ENCODE results near the gene KIF26B.

DNA sequence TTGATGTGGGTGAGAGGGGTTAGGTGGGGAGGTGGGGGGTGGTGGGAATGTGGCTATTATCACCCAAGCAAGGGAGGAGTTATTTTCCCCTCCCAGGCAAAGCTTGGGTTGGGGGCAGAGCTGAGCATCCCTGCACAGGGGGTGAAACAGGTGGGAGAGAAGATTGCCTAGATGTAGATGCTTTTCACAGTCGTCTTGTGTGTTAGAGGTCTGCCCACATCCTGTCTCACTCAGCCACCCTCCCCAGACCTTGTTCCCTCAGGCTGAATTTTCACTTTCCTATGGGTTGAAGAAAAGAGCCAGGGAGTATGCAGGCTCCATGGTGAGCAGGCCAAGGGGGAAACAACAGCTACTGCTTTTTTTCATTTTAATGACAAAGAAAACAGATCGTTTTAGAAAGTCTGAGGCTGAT, 223.5 kb downstream of the KIF26B start:
- TF ChIP-seq, protein P1, sequence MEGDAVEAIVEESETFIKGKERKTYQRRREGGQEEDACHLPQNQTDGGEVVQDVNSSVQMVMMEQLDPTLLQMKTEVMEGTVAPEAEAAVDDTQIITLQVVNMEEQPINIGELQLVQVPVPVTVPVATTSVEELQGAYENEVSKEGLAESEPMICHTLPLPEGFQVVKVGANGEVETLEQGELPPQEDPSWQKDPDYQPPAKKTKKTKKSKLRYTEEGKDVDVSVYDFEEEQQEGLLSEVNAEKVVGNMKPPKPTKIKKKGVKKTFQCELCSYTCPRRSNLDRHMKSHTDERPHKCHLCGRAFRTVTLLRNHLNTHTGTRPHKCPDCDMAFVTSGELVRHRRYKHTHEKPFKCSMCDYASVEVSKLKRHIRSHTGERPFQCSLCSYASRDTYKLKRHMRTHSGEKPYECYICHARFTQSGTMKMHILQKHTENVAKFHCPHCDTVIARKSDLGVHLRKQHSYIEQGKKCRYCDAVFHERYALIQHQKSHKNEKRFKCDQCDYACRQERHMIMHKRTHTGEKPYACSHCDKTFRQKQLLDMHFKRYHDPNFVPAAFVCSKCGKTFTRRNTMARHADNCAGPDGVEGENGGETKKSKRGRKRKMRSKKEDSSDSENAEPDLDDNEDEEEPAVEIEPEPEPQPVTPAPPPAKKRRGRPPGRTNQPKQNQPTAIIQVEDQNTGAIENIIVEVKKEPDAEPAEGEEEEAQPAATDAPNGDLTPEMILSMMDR (conservative IDR thresholded peaks at IDR 0.05; ENCODE audit: low read depth in 2 of 2): no peak
- no peak for TF ChIP-seq CREB1 (CRISPR knock-in tag; IDR thresholded peaks at IDR 0.05; ENCODE audit: low read depth)
- TF ChIP-seq, protein P2, sequence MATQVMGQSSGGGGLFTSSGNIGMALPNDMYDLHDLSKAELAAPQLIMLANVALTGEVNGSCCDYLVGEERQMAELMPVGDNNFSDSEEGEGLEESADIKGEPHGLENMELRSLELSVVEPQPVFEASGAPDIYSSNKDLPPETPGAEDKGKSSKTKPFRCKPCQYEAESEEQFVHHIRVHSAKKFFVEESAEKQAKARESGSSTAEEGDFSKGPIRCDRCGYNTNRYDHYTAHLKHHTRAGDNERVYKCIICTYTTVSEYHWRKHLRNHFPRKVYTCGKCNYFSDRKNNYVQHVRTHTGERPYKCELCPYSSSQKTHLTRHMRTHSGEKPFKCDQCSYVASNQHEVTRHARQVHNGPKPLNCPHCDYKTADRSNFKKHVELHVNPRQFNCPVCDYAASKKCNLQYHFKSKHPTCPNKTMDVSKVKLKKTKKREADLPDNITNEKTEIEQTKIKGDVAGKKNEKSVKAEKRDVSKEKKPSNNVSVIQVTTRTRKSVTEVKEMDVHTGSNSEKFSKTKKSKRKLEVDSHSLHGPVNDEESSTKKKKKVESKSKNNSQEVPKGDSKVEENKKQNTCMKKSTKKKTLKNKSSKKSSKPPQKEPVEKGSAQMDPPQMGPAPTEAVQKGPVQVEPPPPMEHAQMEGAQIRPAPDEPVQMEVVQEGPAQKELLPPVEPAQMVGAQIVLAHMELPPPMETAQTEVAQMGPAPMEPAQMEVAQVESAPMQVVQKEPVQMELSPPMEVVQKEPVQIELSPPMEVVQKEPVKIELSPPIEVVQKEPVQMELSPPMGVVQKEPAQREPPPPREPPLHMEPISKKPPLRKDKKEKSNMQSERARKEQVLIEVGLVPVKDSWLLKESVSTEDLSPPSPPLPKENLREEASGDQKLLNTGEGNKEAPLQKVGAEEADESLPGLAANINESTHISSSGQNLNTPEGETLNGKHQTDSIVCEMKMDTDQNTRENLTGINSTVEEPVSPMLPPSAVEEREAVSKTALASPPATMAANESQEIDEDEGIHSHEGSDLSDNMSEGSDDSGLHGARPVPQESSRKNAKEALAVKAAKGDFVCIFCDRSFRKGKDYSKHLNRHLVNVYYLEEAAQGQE (IDR thresholded peaks at IDR 0.05; ENCODE audit: unreplicated experiment): no peak
- TF ChIP-seq, protein P3, sequence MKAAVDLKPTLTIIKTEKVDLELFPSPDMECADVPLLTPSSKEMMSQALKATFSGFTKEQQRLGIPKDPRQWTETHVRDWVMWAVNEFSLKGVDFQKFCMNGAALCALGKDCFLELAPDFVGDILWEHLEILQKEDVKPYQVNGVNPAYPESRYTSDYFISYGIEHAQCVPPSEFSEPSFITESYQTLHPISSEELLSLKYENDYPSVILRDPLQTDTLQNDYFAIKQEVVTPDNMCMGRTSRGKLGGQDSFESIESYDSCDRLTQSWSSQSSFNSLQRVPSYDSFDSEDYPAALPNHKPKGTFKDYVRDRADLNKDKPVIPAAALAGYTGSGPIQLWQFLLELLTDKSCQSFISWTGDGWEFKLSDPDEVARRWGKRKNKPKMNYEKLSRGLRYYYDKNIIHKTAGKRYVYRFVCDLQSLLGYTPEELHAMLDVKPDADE (IDR thresholded peaks at IDR 0.05): no peak
- TF ChIP-seq STAT1 (IDR thresholded peaks at IDR 0.05; ENCODE audit: unreplicated experiment): no peak
- TF ChIP-seq EZH2phosphoT487 (IDR thresholded peaks at IDR 0.05; ENCODE audit: unreplicated experiment): no peak
- TF ChIP-seq POLR2AphosphoS5 (IDR thresholded peaks at IDR 0.05; ENCODE audit: low read depth): no peak
- TF ChIP-seq EZH2 (IDR thresholded peaks at IDR 0.05; ENCODE audit: low read depth, unreplicated experiment): no peak
- no peak for TF ChIP-seq ZNF331 (CRISPR knock-in tag; IDR thresholded peaks at IDR 0.05; ENCODE audit: low read depth)
- TF ChIP-seq, protein P4, sequence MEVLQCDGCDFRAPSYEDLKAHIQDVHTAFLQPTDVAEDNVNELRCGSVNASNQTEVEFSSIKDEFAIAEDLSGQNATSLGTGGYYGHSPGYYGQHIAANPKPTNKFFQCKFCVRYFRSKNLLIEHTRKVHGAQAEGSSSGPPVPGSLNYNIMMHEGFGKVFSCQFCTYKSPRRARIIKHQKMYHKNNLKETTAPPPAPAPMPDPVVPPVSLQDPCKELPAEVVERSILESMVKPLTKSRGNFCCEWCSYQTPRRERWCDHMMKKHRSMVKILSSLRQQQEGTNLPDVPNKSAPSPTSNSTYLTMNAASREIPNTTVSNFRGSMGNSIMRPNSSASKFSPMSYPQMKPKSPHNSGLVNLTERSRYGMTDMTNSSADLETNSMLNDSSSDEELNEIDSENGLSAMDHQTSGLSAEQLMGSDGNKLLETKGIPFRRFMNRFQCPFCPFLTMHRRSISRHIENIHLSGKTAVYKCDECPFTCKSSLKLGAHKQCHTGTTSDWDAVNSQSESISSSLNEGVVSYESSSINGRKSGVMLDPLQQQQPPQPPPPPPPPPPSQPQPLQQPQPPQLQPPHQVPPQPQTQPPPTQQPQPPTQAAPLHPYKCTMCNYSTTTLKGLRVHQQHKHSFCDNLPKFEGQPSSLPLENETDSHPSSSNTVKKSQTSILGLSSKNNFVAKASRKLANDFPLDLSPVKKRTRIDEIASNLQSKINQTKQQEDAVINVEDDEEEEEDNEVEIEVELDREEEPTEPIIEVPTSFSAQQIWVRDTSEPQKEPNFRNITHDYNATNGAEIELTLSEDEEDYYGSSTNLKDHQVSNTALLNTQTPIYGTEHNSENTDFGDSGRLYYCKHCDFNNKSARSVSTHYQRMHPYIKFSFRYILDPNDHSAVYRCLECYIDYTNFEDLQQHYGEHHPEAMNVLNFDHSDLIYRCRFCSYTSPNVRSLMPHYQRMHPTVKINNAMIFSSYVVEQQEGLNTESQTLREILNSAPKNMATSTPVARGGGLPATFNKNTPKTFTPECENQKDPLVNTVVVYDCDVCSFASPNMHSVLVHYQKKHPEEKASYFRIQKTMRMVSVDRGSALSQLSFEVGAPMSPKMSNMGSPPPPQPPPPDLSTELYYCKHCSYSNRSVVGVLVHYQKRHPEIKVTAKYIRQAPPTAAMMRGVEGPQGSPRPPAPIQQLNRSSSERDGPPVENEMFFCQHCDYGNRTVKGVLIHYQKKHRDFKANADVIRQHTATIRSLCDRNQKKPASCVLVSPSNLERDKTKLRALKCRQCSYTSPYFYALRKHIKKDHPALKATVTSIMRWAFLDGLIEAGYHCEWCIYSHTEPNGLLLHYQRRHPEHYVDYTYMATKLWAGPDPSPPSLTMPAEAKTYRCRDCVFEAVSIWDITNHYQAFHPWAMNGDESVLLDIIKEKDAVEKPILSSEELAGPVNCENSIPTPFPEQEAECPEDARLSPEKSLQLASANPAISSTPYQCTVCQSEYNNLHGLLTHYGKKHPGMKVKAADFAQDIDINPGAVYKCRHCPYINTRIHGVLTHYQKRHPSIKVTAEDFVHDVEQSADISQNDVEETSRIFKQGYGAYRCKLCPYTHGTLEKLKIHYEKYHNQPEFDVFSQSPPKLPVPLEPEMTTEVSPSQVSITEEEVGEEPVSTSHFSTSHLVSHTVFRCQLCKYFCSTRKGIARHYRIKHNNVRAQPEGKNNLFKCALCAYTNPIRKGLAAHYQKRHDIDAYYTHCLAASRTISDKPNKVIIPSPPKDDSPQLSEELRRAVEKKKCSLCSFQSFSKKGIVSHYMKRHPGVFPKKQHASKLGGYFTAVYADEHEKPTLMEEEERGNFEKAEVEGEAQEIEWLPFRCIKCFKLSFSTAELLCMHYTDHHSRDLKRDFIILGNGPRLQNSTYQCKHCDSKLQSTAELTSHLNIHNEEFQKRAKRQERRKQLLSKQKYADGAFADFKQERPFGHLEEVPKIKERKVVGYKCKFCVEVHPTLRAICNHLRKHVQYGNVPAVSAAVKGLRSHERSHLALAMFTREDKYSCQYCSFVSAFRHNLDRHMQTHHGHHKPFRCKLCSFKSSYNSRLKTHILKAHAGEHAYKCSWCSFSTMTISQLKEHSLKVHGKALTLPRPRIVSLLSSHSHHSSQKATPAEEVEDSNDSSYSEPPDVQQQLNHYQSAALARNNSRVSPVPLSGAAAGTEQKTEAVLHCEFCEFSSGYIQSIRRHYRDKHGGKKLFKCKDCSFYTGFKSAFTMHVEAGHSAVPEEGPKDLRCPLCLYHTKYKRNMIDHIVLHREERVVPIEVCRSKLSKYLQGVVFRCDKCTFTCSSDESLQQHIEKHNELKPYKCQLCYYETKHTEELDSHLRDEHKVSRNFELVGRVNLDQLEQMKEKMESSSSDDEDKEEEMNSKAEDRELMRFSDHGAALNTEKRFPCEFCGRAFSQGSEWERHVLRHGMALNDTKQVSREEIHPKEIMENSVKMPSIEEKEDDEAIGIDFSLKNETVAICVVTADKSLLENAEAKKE (CRISPR knock-in tag; IDR thresholded peaks at IDR 0.05): no peak
- no peak for TF ChIP-seq ZNF114 (CRISPR knock-in tag; IDR thresholded peaks at IDR 0.05)
- TF ChIP-seq JUNB (IDR thresholded peaks at IDR 0.05; ENCODE audit: unreplicated experiment): no peak
